Natural killer cell (primary cell): ENCODE measurements around the gene PRKG1. TPM values are rescaled to one million over a fixed set of nuclear protein-coding genes. Genes with fewer than 3 reads are reported as not detected.
"Not testable (repeated sequence)": the region's sequence is repeated elsewhere in the genome, so short reads cannot be mapped to it uniquely, and the experiment has no call there.

Experiments
- ATAC-seq, 3 donors: fragments of 150-1000 bp in 2 of 3; fragments of 200-7000 bp in 1 of 3; cut with Tn5 transposase; 1 replicate in 1 of 3; 2 replicates in 2 of 3; pipeline ENCODE4 v1.10.0; 2021; ENCODE audit warnings: mild to moderate bottlenecking in 2 of 3, moderate library complexity in 2 of 3
- DNase-seq, 2 donors: peaks; one replicate each; pipeline versions ENCODE4 v3.0.0 to v3.0.0-alpha.2; 2013 to 2021; ENCODE audit warnings: mixed read lengths in 1 of 2
- H3K27ac ChIP-seq: one replicate; pipeline ENCODE4 v1.5.1; 2013; ENCODE audit warnings: mild to moderate bottlenecking, low read length
- H3K27me3 ChIP-seq: one replicate; pipeline ENCODE4 v1.6.1; 2013; ENCODE audit warnings: low read length; ENCODE audit not compliant: control insufficient read depth, insufficient read depth
- H3K36me3 ChIP-seq: one replicate; pipeline ENCODE4 v1.6.1; 2013; ENCODE audit warnings: low read length; ENCODE audit not compliant: control insufficient read depth, insufficient read depth
- H3K4me1 ChIP-seq: one replicate; pipeline ENCODE4 v1.6.1; 2013; ENCODE audit warnings: low read length; ENCODE audit not compliant: control insufficient read depth, insufficient read depth
- H3K4me3 ChIP-seq: one replicate; pipeline ENCODE4 v1.5.1; 2013; ENCODE audit warnings: low read length
- H3K9me3 ChIP-seq: one replicate; pipeline ENCODE4 v1.6.1; 2013; ENCODE audit warnings: low read length; ENCODE audit not compliant: control insufficient read depth, insufficient read depth
- H3K27ac Mint-ChIP-seq, 2 donors: one replicate each; pipeline ENCODE4 v1.8.0; 2022; ENCODE audit warnings: mild to moderate bottlenecking in 2 of 2, mixed read lengths in 2 of 2, moderate library complexity in 1 of 2
- H3K27me3 Mint-ChIP-seq, 2 donors: one replicate each; pipeline ENCODE4 v1.8.0; 2022; ENCODE audit warnings: low read depth in 2 of 2, mixed read lengths in 2 of 2
- H3K36me3 Mint-ChIP-seq: one replicate; pipeline ENCODE4 v1.8.0; 2022; ENCODE audit warnings: mixed read lengths
- H3K4me1 Mint-ChIP-seq, 2 donors: one replicate each; pipeline ENCODE4 v1.8.0; 2022; ENCODE audit warnings: mixed read lengths in 2 of 2
- H3K4me3 Mint-ChIP-seq: one replicate; pipeline ENCODE4 v1.8.0; 2022; ENCODE audit warnings: mild to moderate bottlenecking, moderate library complexity, mixed read lengths
- H3K9me3 Mint-ChIP-seq, 2 donors: one replicate each; pipeline ENCODE4 v1.8.0; 2022; ENCODE audit warnings: mixed read lengths in 2 of 2
- CTCF ChIP-seq: fragments of 200-600 bp; IDR thresholded peaks from one replicate; pipeline ENCODE4 v1.8.0; 2022; ENCODE audit warnings: antibody characterized with exemption
- WGBS: methylation state at CpG from one replicate; pipeline ENCODE4 v1.1.7; 2013; ENCODE audit warnings: missing lambda C conversion rate; ENCODE audit not compliant: insufficient coverage; 5-methylcytosine and 5-hydroxymethylcytosine counted together
- intact Hi-C: fragments of 100-400 bp; cut with micrococcal nuclease; formaldehyde crosslinking; loops from one replicate; pipeline ENCODE4 v1.14.2; 2022
- total RNA-seq, 4 donors: library from RNA; stranded (reverse); fragments of 120-200 nt in 1 of 4; gene quantifications; one replicate each; pipeline versions ENCODE4 v1.2.3 to v1.2.4, GENCODE V29; 2013 to 2022

PRKG1 gene
- total RNA-seq, 3 donors from 2014 or later (not counting 1 experiment from before 2014, with no cell fraction given), result 0.23 to 0.41 (median 0.35) TPM

- Histone ChIP-seq H3K4me1 (no peaks in the 10 kb centered on the region), H3K36me3 (no peaks in the 10 kb centered on the region), H3K4me3 (no peak overlapping the region), H3K9me3 (no peaks in the 10 kb centered on the region), H3K27ac (no peak overlapping the region), H3K27me3 (no peaks in the 10 kb centered on the region)
- Mint-ChIP-seq H3K9me3 (peaks cover 5 to 14% of the 10 kb centered on the region in 2 donors), H3K4me3 (no peak overlapping the region), H3K4me1 (no peaks in the 10 kb centered on the region), H3K27me3 (no peaks in the 10 kb centered on the region), H3K27ac (no peak overlapping the region), H3K36me3 (no peaks in the 10 kb centered on the region)
- no peak for TF ChIP-seq CTCF
- ATAC-seq, result no peak
- DNase-seq, result no peak
- intact Hi-C loops, result no loop called here
- WGBS, result 87% methylated on average over 6 of the region's 6 CpGs
These were observed 958.7 kb downstream of the PRKG1 start for GRCh38 chr10:52032681-52033629.

- H3K4me3 Mint-ChIP-seq, H3K4me3 ChIP-seq, intact Hi-C loops, H3K27ac Mint-ChIP-seq, DNase-seq, H3K27ac ChIP-seq, ATAC-seq, H3K27me3 ChIP-seq, H3K27me3 Mint-ChIP-seq, H3K4me1 ChIP-seq, H3K36me3 ChIP-seq, H3K4me1 Mint-ChIP-seq, H3K36me3 Mint-ChIP-seq, H3K9me3 ChIP-seq: not testable (repeated sequence)
- H3K9me3 Mint-ChIP-seq, result peaks cover 7 to 11% of the 10 kb centered on the region in 2 donors
- 71% methylated on average over 13 of the region's 15 CpGs for WGBS
These were observed 964.9 kb downstream of the PRKG1 start for GRCh38 chr10:52039002-52039793.

GRCh38 chr10:52040486-52040885 lies 966.2 kb downstream of the PRKG1 start:
- H3K27me3 ChIP-seq, result no peaks in the 10 kb centered on the region
- Mint-ChIP-seq H3K27ac (no peak overlapping the region), H3K27me3 (no peaks in the 10 kb centered on the region), H3K4me1 (no peaks in the 10 kb centered on the region), H3K4me3 (no peak overlapping the region), H3K36me3 (no peaks in the 10 kb centered on the region), H3K9me3 (peaks cover 5 to 8% of the 10 kb centered on the region in 2 donors)
- no peak for DNase-seq
- 57% methylated on average over 1 of the region's 2 CpGs for WGBS
- H3K4me3 ChIP-seq, result no peak overlapping the region
- intact Hi-C loops, result no loop called here
- H3K27ac ChIP-seq, result no peak overlapping the region
- ATAC-seq, result no peak
- no peaks in the 10 kb centered on the region for H3K9me3 ChIP-seq
- no peaks in the 10 kb centered on the region for H3K36me3 ChIP-seq
- no peaks in the 10 kb centered on the region for H3K4me1 ChIP-seq
- TF ChIP-seq CTCF, result no peak

GRCh38 chr10:52043811-52044210 lies 969.5 kb downstream of the PRKG1 start:
- TF ChIP-seq CTCF, result no peak
- Histone ChIP-seq H3K27ac (no peak overlapping the region), H3K4me1 (no peaks in the 10 kb centered on the region), H3K27me3 (no peaks in the 10 kb centered on the region), H3K36me3 (no peaks in the 10 kb centered on the region), H3K4me3 (no peak overlapping the region), H3K9me3 (no peaks in the 10 kb centered on the region)
- H3K27me3 Mint-ChIP-seq, result no peaks in the 10 kb centered on the region
- intact Hi-C loops, result no loop called here
- no peak overlapping the region for H3K27ac Mint-ChIP-seq
- no peaks in the 10 kb centered on the region for H3K36me3 Mint-ChIP-seq
- ATAC-seq (no peak), DNase-seq (no peak)
- no peaks in the 10 kb centered on the region for H3K4me1 Mint-ChIP-seq
- H3K9me3 Mint-ChIP-seq, result peaks cover 0 to 4% of the 10 kb centered on the region in 2 donors
- H3K4me3 Mint-ChIP-seq, result no peak overlapping the region
